ENCODE results near the gene FGGY. TPM values are rescaled to one million over a fixed set of nuclear protein-coding genes. Genes with fewer than 3 reads are reported as not detected.

Gene FGGY
- total RNA-seq, 1 experiment from 2014 or later = 9.7 TPM

- no peak for DNase-seq (ENCODE audit: low read depth)
Observed at GRCh38 chr1:59803458-59804038, 506.7 kb downstream of the FGGY start.

- DNase-seq (ENCODE audit: low read depth) = no peak
Observed at GRCh38 chr1:59804301-59804700, 507.4 kb downstream of the FGGY start.

GRCh38 chr1:59805554-59805953 lies 508.7 kb downstream of the FGGY start:
- no peak for DNase-seq (ENCODE audit: low read depth)

Small RNA genes within 50 kb of the gene (small RNA-seq; reads per million reads assigned to genes)
- gene MIR4711 = not detected
